ENCODE measurements around the gene EXOC6B. TPM values are rescaled to one million over a fixed set of nuclear protein-coding genes. Genes with fewer than 3 reads are reported as not detected.
"Not testable (repeated sequence)": the region's sequence is repeated elsewhere in the genome, so short reads cannot be mapped to it uniquely, and the experiment has no call there.

Gene EXOC6B
- total RNA-seq, 2 donors from 2014 or later: 21.3 to 28.8 TPM

GRCh38 chr2:72544554-72544953 is 281.3 kb downstream of the EXOC6B start:
- intact Hi-C loops (cut with DNase I): no loop called here
- no peak overlapping the region for H3K27ac ChIP-seq
- DNase-seq: no peak
- H3K27me3 ChIP-seq: no peaks in the 10 kb centered on the region
- TF ChIP-seq, protein P1, sequence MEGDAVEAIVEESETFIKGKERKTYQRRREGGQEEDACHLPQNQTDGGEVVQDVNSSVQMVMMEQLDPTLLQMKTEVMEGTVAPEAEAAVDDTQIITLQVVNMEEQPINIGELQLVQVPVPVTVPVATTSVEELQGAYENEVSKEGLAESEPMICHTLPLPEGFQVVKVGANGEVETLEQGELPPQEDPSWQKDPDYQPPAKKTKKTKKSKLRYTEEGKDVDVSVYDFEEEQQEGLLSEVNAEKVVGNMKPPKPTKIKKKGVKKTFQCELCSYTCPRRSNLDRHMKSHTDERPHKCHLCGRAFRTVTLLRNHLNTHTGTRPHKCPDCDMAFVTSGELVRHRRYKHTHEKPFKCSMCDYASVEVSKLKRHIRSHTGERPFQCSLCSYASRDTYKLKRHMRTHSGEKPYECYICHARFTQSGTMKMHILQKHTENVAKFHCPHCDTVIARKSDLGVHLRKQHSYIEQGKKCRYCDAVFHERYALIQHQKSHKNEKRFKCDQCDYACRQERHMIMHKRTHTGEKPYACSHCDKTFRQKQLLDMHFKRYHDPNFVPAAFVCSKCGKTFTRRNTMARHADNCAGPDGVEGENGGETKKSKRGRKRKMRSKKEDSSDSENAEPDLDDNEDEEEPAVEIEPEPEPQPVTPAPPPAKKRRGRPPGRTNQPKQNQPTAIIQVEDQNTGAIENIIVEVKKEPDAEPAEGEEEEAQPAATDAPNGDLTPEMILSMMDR (IDR thresholded peaks at IDR 0.05): no peak
- no peaks in the 10 kb centered on the region for H3K4me1 ChIP-seq
- H3K36me3 ChIP-seq: no peaks in the 10 kb centered on the region
- no peak overlapping the region for H3K4me3 ChIP-seq
- H3K9me3 ChIP-seq: no peaks in the 10 kb centered on the region
- H3K9ac ChIP-seq (ENCODE audit: low read depth in 2 of 2, low read length in 2 of 2): no peak overlapping the region

- TF ChIP-seq, protein P1 (IDR thresholded peaks at IDR 0.05): no peak
- H3K4me3 ChIP-seq: no peak overlapping the region
- H3K27ac ChIP-seq: no peak overlapping the region
- no peak overlapping the region for H3K9ac ChIP-seq (ENCODE audit: low read depth in 2 of 2, low read length in 2 of 2)
- H3K9me3 ChIP-seq: no peaks in the 10 kb centered on the region
- H3K36me3 ChIP-seq: no peaks in the 10 kb centered on the region
- H3K4me1 ChIP-seq: no peaks in the 10 kb centered on the region
- DNase-seq: no peak
- intact Hi-C loops (cut with DNase I): no loop called here
- H3K27me3 ChIP-seq: no peaks in the 10 kb centered on the region
Observed at GRCh38 chr2:72543497-72544216, 282.2 kb downstream of the EXOC6B start.

DNA sequence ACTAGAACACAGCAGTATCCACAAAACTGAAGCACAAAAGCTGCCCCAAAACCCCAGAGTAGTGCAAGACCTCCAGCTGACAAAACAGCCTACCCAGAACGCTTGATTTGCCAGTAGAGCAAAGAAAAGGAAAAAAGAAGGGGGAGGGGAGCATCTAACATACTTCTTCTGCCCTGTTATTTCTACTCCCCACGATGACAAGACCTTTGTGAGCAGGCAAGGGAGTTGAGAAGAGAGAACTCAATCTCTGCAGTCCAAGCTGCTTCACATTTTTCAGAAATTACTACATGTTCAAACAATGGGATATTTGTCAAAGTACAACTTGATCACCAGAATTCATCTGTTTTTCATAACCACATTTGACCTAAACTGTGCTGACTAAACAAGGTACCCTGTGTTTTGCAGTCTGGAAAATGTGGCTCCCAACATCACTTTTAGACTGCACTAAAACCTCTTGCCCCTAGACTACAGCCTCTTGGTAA is 286.7 kb downstream of the EXOC6B start:
- TF ChIP-seq, protein P1 (IDR thresholded peaks at IDR 0.05): no peak
- Histone ChIP-seq H3K27me3 (no peaks in the 10 kb centered on the region), H3K9me3 (no peaks in the 10 kb centered on the region), H3K36me3 (no peaks in the 10 kb centered on the region), H3K27ac (no peak overlapping the region), H3K4me1 (no peaks in the 10 kb centered on the region), H3K9ac (ENCODE audit: low read depth in 2 of 2, low read length in 2 of 2) (no peak overlapping the region), H3K4me3 (no peak overlapping the region)
- no peak for DNase-seq
- intact Hi-C loops (cut with DNase I): no loop called here

- H3K27me3 ChIP-seq: no peaks in the 10 kb centered on the region
- no peaks in the 10 kb centered on the region for H3K4me1 ChIP-seq
- DNase-seq: no peak
- no peak overlapping the region for H3K4me3 ChIP-seq
- H3K9me3 ChIP-seq: no peaks in the 10 kb centered on the region
- no peak overlapping the region for H3K9ac ChIP-seq (ENCODE audit: low read depth in 2 of 2, low read length in 2 of 2)
- intact Hi-C loops (cut with DNase I): no loop called here
- H3K36me3 ChIP-seq: no peaks in the 10 kb centered on the region
- TF ChIP-seq, protein P1 (IDR thresholded peaks at IDR 0.05): no peak
- no peak overlapping the region for H3K27ac ChIP-seq
Observed at GRCh38 chr2:72538486-72538885, 287.3 kb downstream of the EXOC6B start.

- H3K4me3 ChIP-seq; H3K27me3 ChIP-seq; H3K4me1 ChIP-seq; H3K9ac ChIP-seq (ENCODE audit: low read depth in 2 of 2, low read length in 2 of 2); H3K9me3 ChIP-seq; DNase-seq; intact Hi-C loops (cut with DNase I); H3K27ac ChIP-seq; H3K36me3 ChIP-seq: not testable (repeated sequence)
Observed at GRCh38 chr2:72535586-72535985, 290.2 kb downstream of the EXOC6B start.

- intact Hi-C loops (cut with DNase I): no loop called here
- TF ChIP-seq, protein P1 (IDR thresholded peaks at IDR 0.05): no peak
- no peak for DNase-seq
Observed at GRCh38 chr2:72533765-72534164, 292.1 kb downstream of the EXOC6B start.

More at GRCh38 chr2:72533765-72534164, 292.1 kb downstream of the EXOC6B start:
- Histone ChIP-seq H3K4me1 (no peaks in the 10 kb centered on the region), H3K9me3 (no peaks in the 10 kb centered on the region), H3K9ac (ENCODE audit: low read depth in 2 of 2, low read length in 2 of 2) (no peak overlapping the region), H3K27me3 (no peaks in the 10 kb centered on the region), H3K27ac (no peak overlapping the region), H3K4me3 (no peak overlapping the region), H3K36me3 (no peaks in the 10 kb centered on the region)
